Umbilical cord (tissue), 2 donors: Measurements from ENCODE around the gene HDLBP. TPM values are rescaled to one million over a fixed set of nuclear protein-coding genes. Genes with fewer than 3 reads are reported as not detected.
"Not testable (repeated sequence)": the region's sequence is repeated elsewhere in the genome, so short reads cannot be mapped to it uniquely, and the experiment has no call there.

Source experiments
- DNase-seq: peaks from one replicate; pipeline ENCODE4 v3.0.0-alpha.2; 2015; ENCODE audit warnings: low spot score
- total RNA-seq: library from RNA; depleted of rRNA; stranded (reverse); fragments of >200 nt; gene quantifications from one replicate; pipeline ENCODE4 v1.2.3, GENCODE V29; 2014; ENCODE audit warnings: low replicate concordance; ENCODE audit not compliant: insufficient read depth

The HDLBP gene
- total RNA-seq, 1 donor from 2014 or later, result 1,280 TPM

DNA sequence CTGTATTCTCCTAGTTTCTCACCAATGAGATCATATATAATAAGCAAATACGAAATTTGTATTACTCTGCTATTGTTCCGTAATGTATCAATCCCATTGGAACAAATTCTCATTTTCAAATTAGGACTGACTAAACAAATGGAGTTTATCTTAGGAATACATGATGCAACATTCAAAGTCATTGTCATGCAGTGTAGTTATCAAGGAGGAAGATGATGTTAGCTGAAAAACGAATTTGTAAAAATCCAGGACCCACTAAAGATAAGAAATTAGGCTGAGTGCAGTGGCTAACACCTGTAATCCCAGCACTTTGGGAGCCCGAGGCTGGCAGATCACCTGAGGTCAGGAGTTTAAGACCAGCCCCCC is 15.1 kb upstream of the HDLBP start:
- DNase-seq, result no peak

DNA sequence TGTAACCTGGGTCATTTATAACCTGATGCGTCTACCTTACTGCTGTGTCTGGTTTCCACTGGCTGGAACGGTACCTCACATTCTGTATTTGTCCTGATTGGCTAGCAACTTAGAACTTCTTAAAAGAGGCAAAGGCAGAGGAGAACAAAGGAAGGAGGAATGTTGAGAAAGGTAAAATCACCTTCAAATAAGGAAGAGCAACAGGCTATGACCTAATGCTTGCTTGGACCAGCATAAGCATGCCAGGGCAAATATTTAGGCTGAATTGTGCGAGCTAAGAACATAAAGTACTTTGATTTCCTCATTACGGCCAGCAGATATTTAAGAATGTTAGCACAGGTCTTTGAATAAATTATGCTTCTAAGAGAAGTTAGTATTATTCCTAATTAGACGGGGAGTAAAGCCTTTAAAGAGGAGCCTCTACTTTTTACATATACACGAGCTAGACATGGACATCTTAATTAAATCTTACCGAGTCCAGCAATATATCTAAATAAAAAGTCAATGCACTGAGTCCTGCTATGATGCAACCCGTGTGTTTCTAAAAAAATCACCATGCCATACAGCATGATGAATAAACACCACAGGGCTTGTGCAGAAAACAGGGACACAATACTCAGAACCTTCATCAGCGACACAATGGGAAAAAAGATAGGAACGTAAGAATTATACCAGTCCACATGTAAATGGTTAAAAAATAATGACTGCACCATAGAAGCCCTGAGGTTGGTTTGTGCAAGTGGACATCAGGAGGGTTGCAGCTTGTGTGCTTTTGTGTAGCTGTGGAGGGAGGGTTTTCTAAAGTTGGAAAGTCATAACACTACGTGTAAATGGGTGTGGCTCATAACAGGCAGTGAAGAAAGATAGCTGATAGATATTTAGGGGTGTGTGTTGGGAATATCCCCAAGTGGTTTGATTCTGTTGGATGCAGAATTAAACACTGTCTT is 14.5 kb upstream of the HDLBP start:
- DNase-seq, result no peak

GRCh38 chr2:241325257-241325656 is 9.8 kb upstream of the HDLBP start:
- DNase-seq, result no peak

DNA sequence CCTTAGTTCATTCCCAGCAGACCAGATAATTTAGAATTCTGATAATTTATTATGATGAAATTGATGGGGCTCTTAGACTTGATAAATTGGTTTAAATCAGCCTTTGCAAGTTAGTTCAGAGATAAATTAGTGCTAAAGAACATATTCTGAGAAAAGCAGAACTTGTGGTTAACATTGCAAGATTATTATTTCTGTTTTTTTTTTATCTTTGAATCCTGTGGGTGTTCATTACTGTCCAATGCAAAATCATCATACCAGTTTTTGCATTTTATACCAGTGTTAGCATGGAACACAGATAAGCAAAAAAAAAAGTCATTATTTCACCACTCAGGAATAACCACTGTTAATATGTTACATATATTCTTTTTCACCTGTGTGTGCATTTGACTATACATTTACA is 9.3 kb upstream of the HDLBP start:
- DNase-seq, result no peak

DNA sequence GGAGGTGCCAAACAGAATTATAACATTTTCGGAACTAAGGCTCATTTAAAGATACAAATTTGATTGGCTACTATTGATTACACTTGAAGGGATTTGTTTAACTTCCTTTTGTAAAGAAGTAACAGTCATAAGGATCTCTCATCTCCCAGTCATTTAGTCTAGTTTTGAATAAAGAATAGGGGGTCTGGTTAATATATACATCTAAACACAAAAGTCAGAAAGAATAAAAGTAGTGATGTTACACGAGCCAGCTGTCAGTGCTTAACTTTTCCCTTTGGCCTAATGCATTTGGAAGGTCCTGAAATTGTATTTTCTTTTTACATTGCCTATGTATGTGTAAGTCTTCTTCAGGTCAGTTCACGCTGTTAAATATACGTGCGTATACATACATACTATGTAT is 8.3 kb upstream of the HDLBP start:
- no peak for DNase-seq

DNA sequence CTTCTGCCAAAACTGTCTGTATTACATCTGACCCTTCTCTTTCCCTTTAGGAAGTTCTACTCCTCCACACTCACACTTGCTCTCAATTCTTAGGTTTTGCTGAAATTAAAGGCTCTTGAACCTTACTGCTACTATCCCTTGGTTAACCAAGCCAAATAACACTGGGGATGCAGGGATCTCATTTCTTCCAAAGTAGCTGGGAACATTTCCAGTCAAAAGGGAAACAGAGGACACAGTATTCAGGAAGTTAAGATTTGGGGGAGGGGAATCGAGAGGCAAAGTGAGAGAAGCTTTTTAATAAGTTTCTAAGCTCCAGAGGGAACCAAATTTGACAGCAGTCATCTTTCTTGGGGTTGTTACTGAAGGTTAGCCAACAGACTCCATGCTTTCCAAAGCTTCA is 6.4 kb upstream of the HDLBP start:
- DNase-seq, result no peak

- DNase-seq, result no peak
These were observed 5.6 kb upstream of the HDLBP start for GRCh38 chr2:241321033-241321432.

- no peak for DNase-seq
These were observed 4.9 kb upstream of the HDLBP start for GRCh38 chr2:241320394-241320793.

- DNase-seq, result not testable (repeated sequence)
These were observed 3.4 kb upstream of the HDLBP start for GRCh38 chr2:241318830-241319229.

GRCh38 chr2:241317391-241317790 is 1.9 kb upstream of the HDLBP start:
- DNase-seq, result no peak

DNA sequence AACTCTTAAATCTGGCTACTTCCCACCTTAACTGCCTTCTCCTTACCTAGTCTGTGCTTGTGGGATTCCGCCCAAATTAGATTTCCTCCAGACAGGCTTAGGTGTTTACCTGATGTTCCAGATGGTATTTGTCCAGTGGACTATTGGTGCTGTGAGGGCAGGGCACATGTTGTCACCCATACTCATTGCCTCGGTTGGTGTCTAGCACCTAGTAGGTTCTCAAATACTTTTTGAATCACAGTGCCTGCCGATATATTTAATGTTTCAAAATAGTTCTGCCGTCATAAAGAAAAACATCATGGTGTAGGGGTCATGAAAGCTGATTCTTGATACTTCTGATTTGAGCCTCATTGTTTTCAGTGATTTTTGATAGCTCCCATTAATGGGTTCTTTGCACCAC is 1.4 kb upstream of the HDLBP start:
- DNase-seq, result no peak

- DNase-seq, result peak; percentile 86
These were observed 583 bp upstream of the HDLBP start, which contains the start of gene SEPTIN2 for GRCh38 chr2:241315879-241316631. Gene SEPTIN2 (plus strand): TSS chr2:241315925. CDS start chr2:241324233, 8,308 bp downstream.

GRCh38 chr2:241314226-241315092 is 1.0 kb downstream of the HDLBP start:
- no peak for DNase-seq

DNA sequence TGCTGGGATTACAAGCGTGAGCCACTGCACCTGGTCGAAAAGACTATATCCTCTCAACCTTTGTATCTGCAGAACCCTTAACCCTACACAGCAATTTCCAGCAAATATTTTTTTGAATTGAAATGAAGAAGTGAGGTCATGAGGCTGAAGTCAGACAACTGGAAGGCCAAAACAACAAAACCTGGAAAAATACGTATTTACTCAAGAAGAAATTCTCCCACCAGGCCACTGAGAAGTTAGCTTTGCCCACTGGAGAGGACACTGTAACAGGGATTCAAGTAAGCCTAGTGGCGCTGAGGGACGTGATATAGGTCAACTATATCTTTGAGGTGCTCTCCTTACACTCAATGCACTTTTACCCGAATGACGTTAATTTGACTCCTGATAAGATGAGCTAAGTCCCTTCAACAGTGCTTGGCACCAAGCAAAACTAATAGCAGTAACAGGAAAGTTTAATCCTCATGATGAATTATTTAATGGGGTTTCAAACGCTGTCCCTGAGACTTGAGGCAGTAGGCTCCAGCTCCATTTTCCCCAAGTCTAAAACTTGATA is 1.9 kb downstream of the HDLBP start:
- no peak for DNase-seq

DNA sequence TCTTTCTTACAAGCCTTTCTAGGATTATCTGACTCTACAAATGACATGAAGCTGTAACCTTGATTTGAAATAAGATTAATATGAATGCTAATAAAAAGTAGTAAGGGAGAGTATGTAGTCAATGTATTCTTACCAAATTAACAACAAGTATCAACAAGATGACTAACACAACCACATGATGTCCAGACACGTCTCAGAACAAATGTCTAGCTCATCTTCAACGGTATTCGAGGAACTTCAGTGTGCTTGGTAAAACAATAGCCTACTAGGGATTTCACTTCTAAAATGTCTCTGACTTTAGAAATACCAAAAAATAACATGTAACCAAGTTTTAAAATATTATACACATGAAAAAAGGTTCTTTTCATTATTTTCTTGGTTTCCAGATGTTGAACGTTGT is 3.4 kb downstream of the HDLBP start:
- DNase-seq, result no peak

GRCh38 chr2:241310917-241311566 is 4.4 kb downstream of the HDLBP start:
- no peak for DNase-seq

DNA sequence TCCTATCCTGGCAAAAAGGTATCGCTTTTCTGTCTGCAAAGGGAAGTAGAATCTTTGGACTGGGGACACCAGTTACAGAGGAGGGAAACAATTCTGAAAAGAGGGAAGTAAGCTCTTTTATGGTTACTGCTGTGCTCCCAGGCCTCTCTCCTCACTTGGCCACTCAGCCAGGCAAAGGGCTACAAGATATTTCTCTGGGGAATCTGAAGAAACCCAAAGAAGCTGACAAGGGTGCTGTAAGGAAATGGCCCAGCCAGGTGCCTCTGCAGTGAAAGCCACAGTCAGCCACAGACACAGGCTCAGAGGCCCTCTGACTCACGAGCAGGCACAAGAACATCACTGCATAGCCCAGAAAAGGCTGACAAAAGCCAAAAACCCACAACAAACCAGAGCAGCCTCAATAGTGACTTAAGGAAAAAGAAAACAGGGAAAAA is 5.8 kb downstream of the HDLBP start:
- DNase-seq, result no peak

- no peak for DNase-seq
These were observed 6.5 kb downstream of the HDLBP start for GRCh38 chr2:241308832-241309500.

DNA sequence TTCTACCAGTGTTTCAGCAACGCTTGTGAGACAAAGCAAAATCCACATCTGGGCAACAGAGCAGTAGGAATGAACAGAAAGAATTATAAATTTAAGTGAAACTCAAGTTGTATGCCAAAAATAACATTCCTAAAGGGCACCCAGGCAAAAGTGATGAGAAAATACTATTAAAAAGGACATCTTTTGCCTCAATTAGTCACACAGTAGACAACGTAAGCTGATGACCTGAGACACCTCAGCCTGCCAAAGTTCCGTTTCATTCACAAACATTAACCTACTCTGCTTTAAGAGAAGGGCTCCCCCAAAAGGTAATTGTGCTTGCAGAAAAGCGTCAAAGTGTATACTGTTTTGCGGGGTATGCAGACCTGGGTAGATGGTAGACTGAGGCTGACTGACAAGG is 7.2 kb downstream of the HDLBP start:
- DNase-seq, result no peak

DNA sequence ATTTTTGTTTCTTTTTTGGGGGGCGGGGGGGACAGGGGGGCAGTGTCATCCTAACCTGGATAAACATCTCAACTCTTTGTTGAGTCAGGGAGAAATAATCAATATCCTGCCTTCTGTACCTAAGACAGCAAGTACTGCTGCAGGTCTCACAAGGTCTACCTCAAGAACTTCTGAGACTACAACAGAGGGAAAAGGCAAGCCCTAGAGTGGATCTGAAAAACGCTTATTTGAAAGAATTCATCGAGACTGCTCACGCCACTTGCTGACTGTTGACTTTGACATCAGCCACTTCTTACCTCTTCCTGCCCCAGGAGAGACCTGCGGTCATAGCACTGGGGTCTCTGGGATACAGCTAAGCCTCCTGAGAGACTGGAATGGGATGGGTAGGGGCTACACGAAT is 8.4 kb downstream of the HDLBP start:
- DNase-seq, result no peak
